Fibroblast of upper back skin (primary cell): ENCODE results near the gene VEZF1.

Source experiments
- DNase-seq: peaks from one replicate; pipeline ENCODE4 v3.0.0-alpha.2; 2013

The VEZF1 gene

DNA sequence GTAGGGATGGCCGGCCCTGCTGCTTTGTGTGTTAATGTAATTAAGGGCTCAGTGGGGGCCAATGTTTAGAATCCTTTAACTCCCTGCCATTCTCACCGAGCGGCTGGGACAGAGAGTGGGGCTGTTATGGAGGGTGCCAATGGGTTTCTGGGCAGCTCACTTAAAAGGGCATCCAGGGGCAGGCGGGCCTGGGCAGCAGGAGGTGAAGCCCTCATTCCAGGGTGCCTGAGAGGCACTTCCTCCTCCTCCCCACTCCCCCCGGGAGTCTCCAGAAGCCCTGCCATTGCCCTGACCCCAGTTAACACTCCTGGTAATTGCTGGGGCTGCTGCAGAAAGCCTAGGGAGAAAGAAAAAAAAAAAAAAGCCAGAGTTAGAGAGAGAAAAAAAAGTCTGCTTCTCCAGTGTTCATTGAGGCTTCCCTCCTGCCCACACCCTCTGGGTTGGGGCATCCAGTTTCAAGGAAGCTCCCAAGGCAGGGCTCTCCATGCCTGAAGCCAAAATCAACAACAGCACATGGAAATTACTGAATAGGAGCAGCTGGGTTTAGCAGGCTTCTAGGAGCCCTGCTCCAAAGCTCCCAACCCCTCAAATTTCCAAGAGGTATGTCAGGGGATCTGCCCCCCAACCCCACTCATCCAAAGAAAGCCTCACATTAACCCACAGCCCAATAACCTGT is 60.9 kb downstream of the VEZF1 start:
- DNase-seq: peak; percentile 70

DNA sequence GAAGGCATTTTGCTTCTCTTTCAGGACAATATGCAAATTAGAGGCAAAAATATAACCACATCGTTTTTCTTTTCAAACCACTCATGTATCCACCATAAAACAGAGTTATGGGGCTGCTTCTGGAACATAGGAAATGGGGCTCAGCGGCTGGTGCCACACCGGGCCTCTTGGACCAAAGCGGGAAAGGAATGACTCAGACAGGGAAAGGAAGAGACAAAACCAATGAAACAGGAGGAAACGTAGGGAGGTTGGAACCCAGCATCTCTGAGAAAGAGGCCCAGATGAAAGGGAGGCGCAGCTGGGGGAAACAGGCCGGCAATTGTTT is 61.4 kb downstream of the VEZF1 start:
- DNase-seq: no peak

DNA sequence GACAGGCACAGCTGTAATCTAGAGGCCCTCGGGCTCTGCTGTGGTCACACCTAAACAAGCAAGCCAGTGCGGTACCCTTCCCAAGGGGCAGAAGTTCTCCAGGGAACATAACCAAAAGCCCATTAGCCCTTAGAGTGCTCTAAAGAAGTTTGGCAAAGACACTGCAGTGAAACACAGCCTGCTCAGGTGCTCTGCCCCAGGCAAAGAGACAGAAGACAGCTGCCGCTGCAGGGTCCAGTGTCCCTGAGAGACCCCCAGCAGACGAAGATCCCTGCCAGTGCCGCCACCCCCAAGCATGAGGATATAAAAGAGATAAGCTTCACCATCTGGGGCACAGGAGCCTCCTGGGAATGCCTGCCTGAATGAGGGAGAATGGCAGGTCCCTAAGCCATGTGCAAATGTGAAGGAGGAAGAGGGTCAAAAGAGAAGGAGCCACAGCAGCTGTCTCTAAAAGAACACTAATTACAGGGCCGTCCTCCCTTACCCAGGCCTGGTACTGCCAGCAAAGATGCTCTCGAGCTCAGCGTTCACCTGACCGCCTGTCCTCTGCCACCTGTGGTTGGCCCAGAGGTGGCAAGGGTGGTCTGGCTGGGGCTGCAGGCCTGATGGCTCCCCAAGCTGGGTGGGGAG is 62.6 kb downstream of the VEZF1 start:
- no peak for DNase-seq

DNA sequence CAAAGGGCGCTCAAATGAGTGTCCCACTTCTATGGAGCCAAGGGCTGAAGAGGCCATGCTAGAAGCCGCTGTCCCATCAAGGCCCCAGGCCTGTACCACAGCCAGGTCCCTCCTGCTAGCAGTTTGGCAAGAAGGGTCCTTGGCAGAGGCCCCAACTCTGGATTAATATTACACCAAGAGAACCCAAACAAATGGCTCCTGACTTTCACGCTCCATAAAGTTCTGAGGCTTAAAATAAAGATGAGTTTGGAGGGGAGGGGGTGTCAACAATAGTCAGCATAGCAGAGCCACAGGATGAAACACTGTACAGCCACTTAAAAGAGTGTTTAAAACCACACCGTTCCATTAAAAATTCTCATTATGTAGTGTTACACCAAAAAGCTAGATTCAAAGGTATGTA is 63.4 kb downstream of the VEZF1 start:
- DNase-seq: no peak
